GM12891 (cell line): ENCODE data around the gene CDH4.

Experiments used
- POLR2A ChIP-seq: IDR thresholded peaks from 2 replicates; pipeline ENCODE4 v1.6.1; 2011; ENCODE audit warnings: low read depth, low read length, control low read depth
- POLR2AphosphoS5 ChIP-seq: IDR thresholded peaks from 2 replicates; pipeline ENCODE4 v1.6.1; 2011; ENCODE audit warnings: low read depth, low read length, control low read depth
- POU2F2 ChIP-seq: IDR thresholded peaks from 2 replicates; pipeline ENCODE4 v1.6.1; 2011; ENCODE audit warnings: low read depth, mild to moderate bottlenecking, control low read depth, low read length, moderate library complexity
- TAF1 ChIP-seq: IDR thresholded peaks from 2 replicates; pipeline ENCODE4 v1.6.1; 2011; ENCODE audit warnings: low read depth, low read length, control low read depth

- TF ChIP-seq TAF1 (no peak), POLR2A (no peak), POLR2AphosphoS5 (no peak), POU2F2 (no peak)
Observed at GRCh38 chr20:61512475-61512874, 260.4 kb downstream of the CDH4 start.
